Hematopoietic multipotent progenitor cell treated with erythropoietin and hydrocortisone succinate and interleukin-3 and kit ligand, for 17 days (in vitro differentiated cells): ENCODE measurements around the gene PTPRN2.

Experiments
- DNase-seq: peaks from one replicate; pipeline ENCODE4 v3.0.0-alpha.2; 2015; ENCODE audit warnings: low spot score

The PTPRN2 gene

GRCh38 chr7:158576050-158576762 is 11.4 kb downstream of the PTPRN2 start:
- no peak for DNase-seq

GRCh38 chr7:158574308-158575036 is 13.2 kb downstream of the PTPRN2 start:
- no peak for DNase-seq

DNA sequence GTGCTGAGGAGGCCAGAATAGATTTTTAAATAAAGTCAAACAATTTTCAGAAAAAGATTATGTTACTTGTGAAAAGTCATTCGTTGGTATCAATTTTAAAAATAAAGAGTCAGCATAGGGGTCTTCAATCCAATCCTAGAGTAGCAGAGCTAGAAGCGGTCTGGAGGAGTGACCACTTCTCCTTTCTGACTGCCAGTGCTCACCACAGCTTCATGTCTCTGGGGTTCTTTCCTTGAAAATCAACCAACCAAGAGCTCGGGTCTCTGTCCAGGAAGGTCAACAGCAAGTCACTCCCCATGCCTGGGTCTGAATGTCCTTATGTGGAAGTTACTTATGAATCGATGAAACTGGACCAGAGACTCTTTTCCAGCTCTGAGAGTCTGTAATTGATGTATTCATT is 14.3 kb downstream of the PTPRN2 start:
- no peak for DNase-seq

GRCh38 chr7:158572000-158572828 is 15.4 kb downstream of the PTPRN2 start:
- no peak for DNase-seq

DNA sequence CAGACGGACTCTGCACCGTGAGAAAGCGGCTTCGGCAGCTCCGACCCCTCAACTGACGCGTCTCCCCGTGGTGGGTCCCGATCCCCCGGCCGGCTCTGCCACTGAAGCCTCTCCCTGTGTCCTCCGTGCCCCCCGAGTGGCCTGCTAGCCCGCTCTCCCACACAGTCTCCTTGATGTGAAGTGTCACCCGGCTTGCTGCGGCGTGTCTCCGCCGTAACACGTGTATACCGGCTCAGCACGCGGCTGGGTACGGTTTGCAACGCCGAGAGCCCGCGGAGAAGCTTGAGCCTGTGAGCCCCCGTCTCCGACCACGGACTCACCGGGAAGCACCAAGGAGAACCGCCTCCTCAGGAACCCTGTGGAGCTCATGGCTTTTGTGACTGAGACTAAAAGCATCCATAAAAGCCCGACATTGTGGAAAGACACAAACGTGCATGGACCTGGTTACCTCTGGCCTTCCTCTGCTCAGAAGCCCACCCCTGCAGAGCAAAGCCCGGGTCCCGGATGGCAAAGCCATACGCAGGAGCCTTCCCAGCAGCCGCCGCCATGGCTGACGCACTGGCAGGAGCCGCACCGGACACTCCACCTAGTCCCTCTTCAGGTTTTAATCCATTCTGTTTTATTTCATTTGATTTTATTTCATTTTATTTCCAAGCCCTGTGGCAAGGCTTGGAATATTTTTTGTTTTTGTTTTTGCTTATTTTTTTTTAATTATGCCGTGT is 17.0 kb downstream of the PTPRN2 start:
- no peak for DNase-seq

- DNase-seq: no peak
These were observed 17.7 kb downstream of the PTPRN2 start for GRCh38 chr7:158569858-158570323.

- no peak for DNase-seq
These were observed 18.4 kb downstream of the PTPRN2 start for GRCh38 chr7:158568974-158569857.

DNA sequence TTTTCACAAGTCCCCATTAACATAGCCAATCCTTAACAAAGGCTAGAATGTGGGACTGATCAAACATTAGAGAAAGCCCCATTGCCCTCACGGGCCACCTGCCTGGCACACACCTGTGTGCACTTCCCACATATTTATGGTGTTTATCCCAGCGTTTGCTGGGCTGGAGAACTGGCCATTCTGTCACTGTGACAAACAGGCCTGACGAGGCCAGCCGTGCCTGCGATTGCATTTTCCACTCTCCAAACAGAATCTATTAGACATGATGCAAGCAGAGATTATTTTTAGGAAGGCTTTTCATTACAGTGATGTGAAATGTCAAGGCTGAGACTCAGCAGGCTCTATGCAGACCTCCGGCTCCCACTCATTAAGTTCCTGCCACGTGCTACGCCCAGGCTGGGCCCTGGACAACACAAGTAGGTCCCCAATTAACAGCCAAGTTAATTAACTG is 20.4 kb downstream of the PTPRN2 start:
- DNase-seq: no peak

DNA sequence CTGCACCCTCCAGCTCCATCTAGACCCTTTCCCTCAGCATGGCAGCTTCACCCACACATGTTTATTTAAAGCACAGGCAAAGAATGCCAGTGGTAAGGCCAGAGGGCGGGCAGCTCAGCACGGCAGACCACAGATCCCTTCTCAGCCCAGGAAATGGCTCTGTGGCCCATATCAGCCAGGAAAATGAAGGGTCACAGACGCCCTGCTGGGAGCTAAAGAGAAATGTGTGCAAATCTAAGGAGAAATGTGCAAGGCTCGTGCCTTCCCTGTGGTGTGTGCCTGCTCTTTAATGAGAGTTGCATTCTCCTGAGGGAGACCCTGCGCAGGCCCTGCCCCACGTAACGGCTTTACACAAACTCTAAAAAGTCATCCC is 23.0 kb downstream of the PTPRN2 start:
- DNase-seq: no peak

GRCh38 chr7:158563911-158564662 is 23.5 kb downstream of the PTPRN2 start:
- DNase-seq: no peak

GRCh38 chr7:158563051-158563450 is 24.6 kb downstream of the PTPRN2 start:
- no peak for DNase-seq

- DNase-seq: no peak
These were observed 25.1 kb downstream of the PTPRN2 start for GRCh38 chr7:158562517-158562916.

GRCh38 chr7:158561659-158562058 is 26.0 kb downstream of the PTPRN2 start:
- DNase-seq: no peak

DNA sequence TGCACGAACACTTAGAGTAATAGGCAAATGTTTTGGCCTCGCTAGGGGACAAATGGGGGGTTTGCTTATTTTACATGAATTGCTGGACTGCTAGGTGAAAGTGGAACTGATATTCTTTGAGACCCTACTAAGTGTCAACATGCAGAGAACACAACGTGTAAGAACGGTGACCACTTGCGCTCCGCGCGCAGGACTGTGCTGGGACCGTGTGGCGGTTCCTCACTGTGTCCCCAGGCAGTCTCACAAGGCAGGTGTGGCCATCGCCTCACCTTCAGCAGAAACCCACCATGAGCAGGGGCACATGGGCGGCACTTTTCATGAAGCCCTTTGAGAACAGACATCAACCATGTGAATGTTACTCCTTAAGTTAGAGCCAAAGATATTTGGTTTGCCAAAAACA is 27.2 kb downstream of the PTPRN2 start:
- DNase-seq: no peak

GRCh38 chr7:158559356-158559755 is 28.3 kb downstream of the PTPRN2 start:
- DNase-seq: no peak

DNA sequence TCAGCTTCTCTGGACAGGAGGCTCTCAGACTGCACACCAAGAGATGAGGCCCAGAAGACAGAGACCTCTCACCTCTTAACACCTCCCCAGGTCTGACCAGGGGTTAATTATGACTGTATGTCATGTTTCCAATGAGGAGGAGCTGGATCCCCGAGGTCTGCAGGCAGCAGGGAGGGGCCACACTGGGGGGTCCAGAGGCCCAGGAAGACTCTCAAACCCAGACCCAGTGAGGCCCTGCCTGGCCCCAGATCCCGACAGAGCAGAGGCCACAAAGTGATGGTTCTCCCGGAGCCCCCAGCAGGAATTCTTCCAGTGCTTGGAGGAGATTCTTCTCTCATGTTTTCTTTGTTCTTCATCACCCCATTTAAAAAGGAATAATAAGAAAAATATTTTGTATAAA is 28.8 kb downstream of the PTPRN2 start:
- DNase-seq: no peak

- DNase-seq: no peak
These were observed 30.2 kb downstream of the PTPRN2 start for GRCh38 chr7:158557441-158557755.

DNA sequence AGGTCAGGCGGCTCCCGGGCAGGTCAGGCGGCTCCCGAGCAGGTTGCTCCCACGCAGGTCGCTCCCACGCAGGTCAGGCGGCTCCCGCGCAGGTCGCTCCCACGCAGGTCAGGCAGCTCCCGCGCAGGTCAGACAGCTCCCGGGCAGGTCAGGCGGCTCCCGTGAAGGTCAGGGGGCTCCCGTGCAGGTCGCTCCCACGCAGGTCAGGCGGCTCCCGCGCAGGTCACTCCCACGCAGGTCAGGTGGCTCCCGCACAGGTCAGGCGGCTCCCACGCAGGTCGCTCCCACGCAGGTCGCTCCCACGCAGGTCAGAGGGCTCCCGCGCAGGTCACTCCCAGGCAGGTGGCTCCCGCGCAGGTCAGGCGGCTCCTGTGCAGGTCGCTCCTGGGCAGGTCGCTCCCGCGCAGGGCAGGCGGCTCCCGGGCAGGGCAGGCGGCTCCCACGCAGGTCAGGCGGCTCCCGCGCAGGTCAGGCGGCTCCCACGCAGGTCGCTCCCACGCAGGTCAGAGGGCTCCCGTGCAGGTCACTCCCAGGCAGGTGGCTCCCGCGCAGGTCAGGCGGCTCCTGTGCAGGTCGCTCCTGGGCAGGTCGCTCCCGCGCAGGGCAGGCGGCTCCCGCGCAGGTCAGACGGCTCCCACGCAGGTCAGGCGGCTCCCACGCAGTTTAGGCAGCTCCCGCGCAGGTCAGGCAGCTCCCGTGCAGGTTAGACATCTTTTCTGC is 30.7 kb downstream of the PTPRN2 start:
- DNase-seq: no peak

DNA sequence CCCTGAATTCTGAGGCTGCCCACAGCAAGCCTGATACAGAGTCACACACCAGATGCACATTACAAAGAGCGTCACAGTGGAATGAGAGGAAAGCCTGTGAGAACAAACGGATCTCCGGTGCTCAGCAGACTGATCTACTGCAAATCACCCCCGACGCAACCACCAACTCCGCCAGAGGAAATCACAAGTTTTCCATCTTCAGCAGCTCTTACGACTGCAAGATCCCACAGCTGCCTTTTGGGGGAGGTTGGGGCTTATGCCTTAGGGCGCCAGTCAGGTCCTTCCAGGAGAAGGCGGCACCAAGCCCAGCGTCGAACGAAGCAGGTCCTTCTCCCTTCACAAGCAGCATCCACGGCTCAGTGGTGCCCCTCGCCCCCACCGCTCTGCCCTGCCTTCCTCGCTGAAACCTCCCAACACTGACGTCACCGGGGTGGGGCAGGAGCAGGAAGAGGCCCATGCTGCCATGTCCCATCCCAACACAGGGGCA is 32.5 kb downstream of the PTPRN2 start:
- no peak for DNase-seq
